Retinal pigment epithelial cell (primary cell): ENCODE results near the gene ZDHHC3.

ENCODE experiments used
- DNase-seq: peaks from one replicate; pipeline ENCODE4 v3.0.0-alpha.2; 2010; ENCODE audit warnings: low read depth
- H3K4me3 ChIP-seq: 2 replicates; pipeline ENCODE4 v1.5.1; 2011; ENCODE audit warnings: mild to moderate bottlenecking, low read length, control low read depth, moderate library complexity
- CTCF ChIP-seq: conservative IDR thresholded peaks from 2 replicates; pipeline ENCODE4 v1.5.1; 2011; ENCODE audit warnings: low read depth, low read length, control low read depth, inconsistent platforms

The ZDHHC3 gene, protein sequence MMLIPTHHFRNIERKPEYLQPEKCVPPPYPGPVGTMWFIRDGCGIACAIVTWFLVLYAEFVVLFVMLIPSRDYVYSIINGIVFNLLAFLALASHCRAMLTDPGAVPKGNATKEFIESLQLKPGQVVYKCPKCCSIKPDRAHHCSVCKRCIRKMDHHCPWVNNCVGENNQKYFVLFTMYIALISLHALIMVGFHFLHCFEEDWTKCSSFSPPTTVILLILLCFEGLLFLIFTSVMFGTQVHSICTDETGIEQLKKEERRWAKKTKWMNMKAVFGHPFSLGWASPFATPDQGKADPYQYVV

DNA sequence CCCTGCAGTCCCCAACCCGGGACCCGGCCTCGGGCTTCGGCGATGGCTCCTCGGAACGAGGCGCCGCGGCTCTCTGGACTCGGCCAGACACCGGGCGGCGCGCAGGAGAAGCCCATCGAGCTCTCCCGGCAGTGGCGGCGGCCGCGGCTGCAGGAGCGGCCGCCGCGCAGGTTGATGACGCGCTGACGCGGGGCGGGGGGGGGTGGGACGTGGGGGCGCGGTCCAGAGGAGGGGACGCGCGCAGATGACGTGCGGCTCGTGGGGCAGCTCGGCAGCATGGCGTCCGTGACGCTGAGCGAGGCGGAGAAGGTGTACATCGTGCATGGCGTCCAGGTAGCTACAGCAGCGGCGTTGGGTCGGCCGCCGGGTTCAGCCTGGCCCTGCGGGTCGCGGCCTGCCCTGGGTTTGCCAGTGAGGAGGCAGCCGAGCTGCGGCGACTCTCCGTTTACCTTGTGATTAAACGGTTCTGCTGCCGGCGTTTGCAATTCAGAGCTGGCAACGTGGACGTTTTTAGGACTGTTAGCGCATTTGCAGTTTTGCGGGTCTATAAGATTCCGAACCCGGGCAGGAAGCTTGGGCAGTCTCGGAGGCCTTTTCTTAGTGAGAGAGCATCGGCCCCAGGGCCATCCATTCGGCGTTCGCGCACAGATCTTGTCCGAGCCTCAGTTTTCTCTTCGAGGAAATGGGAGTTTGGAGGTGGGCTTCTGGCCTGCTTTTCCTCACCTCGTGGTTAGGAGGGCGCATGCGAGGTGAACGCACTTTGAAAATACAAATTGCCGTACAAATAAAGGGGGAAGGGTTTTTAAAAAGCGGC is at the start of gene ZDHHC3, which contains the start of gene EXOSC7:
Gene ZDHHC3, minus strand, starts transcription at position 173 of the 814 bp plus-strand sequence. CDS start 16,738 bp downstream, outside the sequence.
Gene EXOSC7, plus strand, starts transcription at position 243 of the 814 bp plus-strand sequence. Its CDS starts 34 bp downstream, at position 277.
- no peak for TF ChIP-seq CTCF
- peak within 1 kb of the TSS; percentile 98 for H3K4me3 ChIP-seq
- DNase-seq: peak; percentile 43

- no peak overlapping the region for H3K4me3 ChIP-seq
- no peak for DNase-seq
- TF ChIP-seq CTCF: no peak
Observed at GRCh38 chr3:45024542-45025255, 48.7 kb upstream of the ZDHHC3 start.

- no peak for DNase-seq
- no peak overlapping the region for H3K4me3 ChIP-seq
- no peak for TF ChIP-seq CTCF
Observed at GRCh38 chr3:45023675-45024074, 47.7 kb upstream of the ZDHHC3 start.

DNA sequence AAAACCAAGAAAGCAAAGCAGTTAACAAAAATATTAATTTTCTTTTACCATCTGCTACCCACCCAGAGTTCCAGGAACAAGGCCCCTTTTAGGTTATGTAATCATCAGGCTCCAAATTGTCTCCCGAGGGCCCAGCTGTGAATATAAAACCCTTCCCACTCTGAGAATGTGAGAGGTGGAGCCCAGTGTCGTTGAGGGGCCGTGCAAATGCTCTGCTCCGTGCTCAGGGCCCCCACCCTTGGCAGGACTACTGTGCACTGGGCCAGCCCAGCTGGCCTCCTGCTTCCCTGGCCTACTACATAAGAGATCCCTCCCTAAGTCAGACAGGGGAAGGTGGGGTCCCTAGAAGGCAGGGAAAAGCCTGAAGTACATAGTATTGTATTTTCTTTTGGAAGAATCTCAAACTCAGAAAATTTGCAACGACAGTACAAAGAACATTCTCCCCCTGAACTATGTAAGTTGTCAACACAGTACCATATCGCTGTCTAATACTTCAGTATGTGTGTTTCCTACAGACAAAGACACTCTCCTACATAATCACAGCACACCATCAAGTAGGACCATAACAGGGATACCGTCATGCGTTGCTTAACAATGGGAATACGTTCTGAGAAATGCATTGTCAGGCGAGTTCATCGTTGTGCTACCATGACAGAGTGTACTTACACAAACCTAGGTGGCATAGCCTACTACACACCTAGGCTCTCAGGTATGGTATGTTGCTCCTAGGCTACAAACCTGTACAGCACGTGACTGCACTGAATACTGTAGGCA is 45.7 kb upstream of the ZDHHC3 start:
- TF ChIP-seq CTCF: no peak
- no peak for DNase-seq
- H3K4me3 ChIP-seq: no peak overlapping the region

- no peak overlapping the region for H3K4me3 ChIP-seq
- no peak for TF ChIP-seq CTCF
- no peak for DNase-seq
Observed at GRCh38 chr3:45020534-45020933, 44.6 kb upstream of the ZDHHC3 start.

DNA sequence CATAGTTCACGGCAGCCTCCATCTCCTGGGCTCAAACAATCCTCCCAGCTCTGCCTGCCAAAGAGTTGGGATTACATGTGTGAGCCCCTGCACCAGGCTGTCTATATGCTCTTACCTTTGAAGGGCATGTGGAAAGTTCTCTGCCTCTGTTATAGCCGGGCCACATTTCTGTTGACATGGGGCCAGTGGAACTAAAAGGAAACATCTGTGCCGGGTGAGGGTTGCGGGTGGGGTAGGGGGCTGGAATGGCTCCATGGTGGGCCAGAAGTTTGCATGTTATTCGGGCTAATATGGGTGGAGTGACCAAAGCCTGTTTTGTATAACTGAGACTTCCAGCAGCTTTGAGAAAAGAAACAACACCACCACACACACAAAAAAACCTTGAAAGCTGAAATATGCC is 41.8 kb upstream of the ZDHHC3 start:
- no peak for TF ChIP-seq CTCF
- no peak for DNase-seq

More for the DNA sequence above, 41.8 kb upstream of the ZDHHC3 start:
- H3K4me3 ChIP-seq: no peak overlapping the region
